Measurements from ENCODE around the gene BRD7.
A peak's percentile ranks its signal among the peaks of the same experiment; 100 is the strongest.

Gene BRD7

GRCh38 chr16:50274326-50275097 is 94.3 kb downstream of the BRD7 start:
- no peak for DNase-seq

GRCh38 chr16:50273888-50274325 is 94.9 kb downstream of the BRD7 start:
- DNase-seq: no peak

- no peak for DNase-seq
These were observed 95.5 kb downstream of the BRD7 start for GRCh38 chr16:50273382-50273690.

GRCh38 chr16:50272687-50273381 is 96.0 kb downstream of the BRD7 start:
- no peak for DNase-seq

- no peak for DNase-seq
These were observed 96.6 kb downstream of the BRD7 start for GRCh38 chr16:50272111-50272571.

GRCh38 chr16:50271148-50272041 is 97.4 kb downstream of the BRD7 start:
- DNase-seq: no peak

GRCh38 chr16:50270510-50271147 is 98.2 kb downstream of the BRD7 start:
- DNase-seq: no peak

GRCh38 chr16:50269769-50270509 is 98.8 kb downstream of the BRD7 start:
- no peak for DNase-seq

- DNase-seq: no peak
These were observed 99.6 kb downstream of the BRD7 start for GRCh38 chr16:50269061-50269705.

GRCh38 chr16:50268352-50268751 is 100.4 kb downstream of the BRD7 start:
- DNase-seq: no peak

GRCh38 chr16:50267651-50268050 is 101.1 kb downstream of the BRD7 start:
- peak in 1 of 51 donors; percentile 4 for DNase-seq

- DNase-seq: no peak
These were observed 101.6 kb downstream of the BRD7 start for GRCh38 chr16:50267151-50267631.

GRCh38 chr16:50266337-50267091 is 102.3 kb downstream of the BRD7 start, which contains the start of gene ADCY7:
ADCY7 (plus strand) TSS chr16:50266551; CDS start chr16:50288180, 21,629 bp downstream.
- DNase-seq: peak in 5 of 51 donors; percentile 16 to 45 (median 31)

Measured in hypothalamus (tissue), 51 donors.